ENCODE data around the gene APOL4. TPM values are rescaled to one million over a fixed set of nuclear protein-coding genes. Genes with fewer than 3 reads are reported as not detected.

APOL4 gene, protein sequence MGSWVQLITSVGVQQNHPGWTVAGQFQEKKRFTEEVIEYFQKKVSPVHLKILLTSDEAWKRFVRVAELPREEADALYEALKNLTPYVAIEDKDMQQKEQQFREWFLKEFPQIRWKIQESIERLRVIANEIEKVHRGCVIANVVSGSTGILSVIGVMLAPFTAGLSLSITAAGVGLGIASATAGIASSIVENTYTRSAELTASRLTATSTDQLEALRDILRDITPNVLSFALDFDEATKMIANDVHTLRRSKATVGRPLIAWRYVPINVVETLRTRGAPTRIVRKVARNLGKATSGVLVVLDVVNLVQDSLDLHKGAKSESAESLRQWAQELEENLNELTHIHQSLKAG
- 0.12 TPM in 1 of 5 replicates, not detected in the others for total RNA-seq (2022; extraction: Qiagen RNA extraction)

DNA sequence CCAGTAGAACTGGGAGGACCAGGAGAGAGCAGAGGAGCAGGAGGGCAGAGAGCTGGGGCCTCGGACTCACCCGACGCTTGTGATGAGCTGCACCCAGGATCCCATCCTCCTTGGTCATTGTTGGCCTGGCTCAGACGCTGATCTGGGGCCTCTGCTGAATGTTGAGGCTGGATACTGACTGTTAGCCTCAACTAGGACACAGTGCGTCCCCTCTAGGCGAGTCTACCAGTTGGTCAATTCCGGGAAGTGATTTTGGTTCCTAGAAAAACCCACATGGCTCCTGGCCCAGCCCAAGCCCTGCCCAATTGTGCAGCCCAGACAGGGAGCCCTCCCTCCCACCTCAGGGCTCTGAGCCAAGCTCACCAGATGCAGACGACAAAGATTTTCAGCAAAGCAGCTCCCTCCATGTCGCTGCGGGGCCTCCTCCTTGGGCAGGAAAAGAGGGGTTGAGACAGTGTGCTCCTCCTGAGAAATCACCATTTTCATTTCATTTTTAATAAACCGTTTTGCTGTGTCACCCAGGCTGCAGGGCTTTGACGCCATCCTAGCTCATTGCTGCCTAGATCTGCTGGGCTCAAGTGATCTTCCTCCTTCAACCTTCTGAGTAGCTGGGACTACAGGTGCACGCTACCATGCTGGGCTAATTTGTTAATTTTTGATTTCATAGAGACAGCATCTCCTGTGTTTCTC is at the start of gene APOL4:
Gene APOL4, minus strand, starts transcription at position 180 of the 690 bp plus-strand sequence. Its CDS starts 75 bp downstream, at position 105.

DNA sequence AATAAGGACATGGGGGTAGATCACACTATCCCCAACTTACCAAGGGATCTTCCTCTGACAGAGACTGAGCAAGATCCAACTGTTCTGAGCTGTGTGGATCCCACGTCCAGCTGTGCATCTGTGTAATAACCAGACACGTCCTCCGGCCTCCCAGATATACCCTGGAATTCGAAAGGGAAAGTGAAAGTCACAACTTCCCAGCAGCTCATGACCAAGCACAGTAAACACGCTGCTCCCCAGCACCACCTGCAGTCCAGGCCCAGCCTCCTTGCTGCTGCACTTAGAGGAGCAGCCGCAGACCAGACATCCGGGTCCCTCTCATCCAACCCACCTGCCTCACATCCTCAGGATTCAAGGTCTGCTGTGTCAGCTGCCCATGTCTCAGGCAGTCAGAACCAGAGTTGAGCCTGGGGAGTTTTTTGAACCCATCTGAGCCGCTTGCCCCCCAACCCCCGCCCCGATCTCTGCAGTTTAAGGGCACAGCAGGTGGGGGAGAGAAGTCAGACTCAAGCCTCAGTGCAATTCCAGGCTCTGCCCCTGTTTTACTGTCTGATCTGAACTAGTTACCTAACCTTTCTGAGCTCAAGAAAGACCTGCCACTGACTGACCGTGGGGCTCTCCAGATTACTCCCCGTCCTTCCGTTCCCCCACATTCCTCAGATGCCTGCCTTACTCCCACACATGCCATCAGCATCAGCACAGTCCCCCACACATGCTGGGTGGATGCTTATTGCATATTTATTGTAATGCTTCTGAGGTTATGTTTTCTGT is 38.0 kb upstream of the APOL4 start, which contains the start of gene APOL2:
Gene APOL2, minus strand, starts transcription at position 127 of the 771 bp plus-strand sequence. CDS start 6,365 bp downstream, outside the sequence.

DNA sequence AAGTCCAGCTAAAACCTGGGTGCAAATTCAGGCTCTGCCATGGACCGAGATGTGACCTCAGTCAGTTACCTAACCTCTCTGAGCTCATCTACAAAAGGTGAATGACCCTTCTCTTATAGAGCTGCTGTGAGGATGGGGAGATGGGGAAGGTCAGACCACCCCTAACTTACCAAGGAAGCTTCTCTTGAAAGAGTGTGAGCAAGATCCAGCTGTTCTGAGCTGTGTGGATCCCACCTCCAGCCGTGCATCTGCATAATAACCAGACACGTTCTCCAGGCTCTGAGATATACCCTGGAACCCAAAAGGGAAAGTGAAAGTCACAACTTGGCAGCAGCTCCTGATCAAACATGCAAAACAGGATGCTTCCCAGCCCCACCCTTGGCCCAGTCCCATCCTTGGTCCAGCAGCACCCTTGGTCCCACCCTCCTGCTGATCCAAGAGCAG is 41.1 kb downstream of the APOL4 start, which contains the start of gene APOL3:
Gene APOL3, minus strand, starts transcription at position 257 of the 444 bp plus-strand sequence. CDS start 11,700 bp downstream, outside the sequence.

Other genes starting within 250 kb of the APOL4 start
- 22.9 to 31.1 TPM (median 29.4 TPM) in 5 replicates for gene RBFOX2, start 173.0 kb downstream of the APOL4 start, total RNA-seq (2022; extraction: Qiagen RNA extraction)
- gene APOL3, start 41.1 kb downstream of the APOL4 start, total RNA-seq (2022; extraction: Qiagen RNA extraction) = not detected in 5 replicates
- gene APOL2, start 37.7 kb upstream of the APOL4 start, total RNA-seq (2022; extraction: Qiagen RNA extraction) = 50.2 to 64.4 TPM (median 57.0 TPM) in 5 replicates
- gene APOL1, start 51.3 kb upstream of the APOL4 start, total RNA-seq (2022; extraction: Qiagen RNA extraction) = 13.6 to 18.1 TPM (median 15.9 TPM) in 5 replicates
- 156 to 170 TPM (median 162 TPM) in 5 replicates for gene MYH9, start 186.2 kb upstream of the APOL4 start, total RNA-seq (2022; extraction: Qiagen RNA extraction)